ENCODE data around the gene PNKP.

PNKP gene

DNA sequence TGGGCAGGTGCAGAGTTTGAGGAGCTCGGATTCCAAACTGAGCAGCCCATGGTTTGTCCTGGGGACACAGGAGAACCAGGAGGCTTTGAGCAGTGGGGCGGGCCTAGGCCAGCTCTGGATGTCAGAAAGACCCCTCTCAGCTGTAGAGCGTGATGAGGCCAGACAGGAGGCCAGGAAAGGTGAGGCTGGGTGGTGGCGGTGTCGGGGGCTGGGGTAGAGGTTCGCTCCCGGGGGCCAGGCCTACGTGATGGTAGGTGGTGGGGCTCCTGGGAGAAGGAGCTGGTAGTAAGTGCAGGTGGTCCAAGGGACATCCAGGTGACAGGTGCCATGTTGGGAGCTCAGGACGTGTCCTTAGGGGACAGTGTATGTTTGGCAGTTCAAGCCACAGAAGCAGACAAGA, 30.0 kb downstream of the PNKP start:
- Histone ChIP-seq H3K36me3 (ENCODE audit: control insufficient read depth in 4 of 4, insufficient read depth in 4 of 4, low read length in 3 of 4) (peaks cover 27 to 80% (median 65%) of the 10 kb centered on the region in 4 experiments), H3K4me3 (ENCODE audit: control insufficient read depth in 1 of 7, extremely low read depth in 1 of 7, insufficient read depth in 4 of 7, low read depth in 2 of 7, low read length in 6 of 7) (no peak overlapping the region), H3K27ac (ENCODE audit: insufficient read depth in 1 of 2, low read depth in 1 of 2, low read length in 2 of 2, poor library complexity in 1 of 2, severe bottlenecking in 2 of 2) (no peak overlapping the region), H3K27me3 (replicated peaks in 2 of 5; ENCODE audit: control insufficient read depth in 4 of 5, insufficient read depth in 5 of 5, low read length in 4 of 5) (no peaks in the 10 kb centered on the region), H3K9me3 (ENCODE audit: control extremely low read depth in 1 of 5, control insufficient read depth in 4 of 5, insufficient read depth in 2 of 5, low read depth in 1 of 5, low read length in 4 of 5) (no peaks in the 10 kb centered on the region), H3K4me1 (ENCODE audit: control extremely low read depth in 1 of 4, control insufficient read depth in 4 of 4, insufficient read depth in 4 of 4, low read length in 3 of 4) (peaks cover 4 to 8% (median 5%) of the 10 kb centered on the region in 4 experiments)
- ChIA-PET CTCF (interaction anchor here (0.9 kb wide), 1 partner anchor 30 kb away, joined by 3 read pairs; no protein-coding TSS in a partner anchor), POLR2A (no interaction called here)
- DNase-seq, result no peak
- WGBS (ENCODE audit: insufficient coverage), result 100% methylated on average over 6 of the region's 9 CpGs

DNA sequence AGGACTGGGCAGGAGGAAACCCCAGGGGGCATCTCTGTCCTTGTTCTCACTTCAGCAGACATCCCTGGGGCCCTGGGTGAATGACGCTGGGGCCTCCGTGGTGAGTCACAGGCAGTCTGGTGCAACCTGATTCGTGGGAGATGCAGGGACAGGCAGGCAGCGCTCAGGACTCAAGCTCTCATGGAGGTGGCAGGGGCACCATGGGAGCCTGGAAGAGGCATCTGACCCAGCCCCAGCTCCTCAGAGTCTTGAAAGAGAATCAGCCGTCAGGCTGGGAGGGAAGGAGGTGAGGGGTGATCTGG, 30.4 kb downstream of the PNKP start:
- DNase-seq, result no peak
- CTCF ChIA-PET, result interaction anchor here (0.9 kb wide), 1 partner anchor 29 kb away, joined by 3 read pairs; no protein-coding TSS in a partner anchor
- POLR2A ChIA-PET, result no interaction called here

DNA sequence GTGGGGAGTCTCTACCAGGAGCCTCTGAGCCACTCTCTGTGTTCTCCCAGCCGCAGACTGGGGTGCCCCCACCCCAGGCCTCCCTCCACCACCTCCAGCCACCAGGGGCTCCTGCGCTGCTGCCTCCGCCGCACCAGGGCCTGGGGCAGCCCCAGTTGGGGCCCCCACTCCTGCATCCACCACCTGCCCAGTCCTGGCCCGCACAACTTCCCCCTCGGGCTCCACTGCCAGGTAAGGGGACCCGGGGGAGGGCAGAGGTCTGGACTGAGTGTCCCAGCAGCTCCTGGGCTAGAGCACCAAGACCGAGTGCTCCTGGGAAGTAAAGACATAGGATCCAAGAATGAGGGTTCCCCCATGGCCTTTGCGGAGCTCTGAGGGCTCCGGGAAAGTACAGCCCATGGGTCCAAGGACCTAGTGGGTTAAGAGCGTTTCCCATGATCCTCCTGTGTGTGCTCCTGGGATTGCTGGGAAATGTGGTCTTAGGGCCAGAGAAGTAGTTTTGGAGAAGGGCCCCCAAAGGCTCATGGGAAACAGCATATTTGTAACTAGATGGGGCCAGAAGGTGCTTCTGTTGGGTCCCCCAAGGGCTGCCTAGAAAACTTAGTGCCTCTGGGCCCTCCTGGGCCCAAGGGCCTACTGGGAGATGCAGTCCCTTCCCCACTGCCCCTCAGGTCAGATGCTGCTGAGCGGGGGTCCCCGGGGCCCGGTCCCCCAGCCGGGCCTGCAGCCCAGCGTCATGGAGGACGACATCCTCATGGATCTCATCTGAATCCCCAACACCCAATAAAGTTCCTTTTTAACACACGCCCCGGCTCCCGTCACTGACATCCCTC, 31.0 kb downstream of the PNKP start:
- Histone ChIP-seq H3K4me3 (ENCODE audit: control insufficient read depth in 1 of 7, extremely low read depth in 1 of 7, insufficient read depth in 4 of 7, low read depth in 2 of 7, low read length in 6 of 7) (no peak overlapping the region), H3K36me3 (ENCODE audit: control insufficient read depth in 4 of 4, insufficient read depth in 4 of 4, low read length in 3 of 4) (peaks cover 27 to 91% (median 72%) of the 10 kb centered on the region in 4 experiments), H3K27ac (ENCODE audit: insufficient read depth in 1 of 2, low read depth in 1 of 2, low read length in 2 of 2, poor library complexity in 1 of 2, severe bottlenecking in 2 of 2) (no peak overlapping the region), H3K4me1 (ENCODE audit: control extremely low read depth in 1 of 4, control insufficient read depth in 4 of 4, insufficient read depth in 4 of 4, low read length in 3 of 4) (peaks cover 4 to 17% (median 13%) of the 10 kb centered on the region in 4 experiments), H3K27me3 (replicated peaks in 2 of 5; ENCODE audit: control insufficient read depth in 4 of 5, insufficient read depth in 5 of 5, low read length in 4 of 5) (no peaks in the 10 kb centered on the region), H3K9me3 (ENCODE audit: control extremely low read depth in 1 of 5, control insufficient read depth in 4 of 5, insufficient read depth in 2 of 5, low read depth in 1 of 5, low read length in 4 of 5) (no peaks in the 10 kb centered on the region)
- WGBS (ENCODE audit: insufficient coverage), result 96% methylated on average over 13 of the region's 20 CpGs
- ChIA-PET CTCF (interaction anchor here (0.6 kb wide), 1 partner anchor 12 kb away, joined by 3 read pairs; no protein-coding TSS in a partner anchor), POLR2A (no interaction called here)
- no peak for DNase-seq

More for the DNA sequence above, 30.4 kb downstream of the PNKP start:
- Histone ChIP-seq H3K27ac (ENCODE audit: insufficient read depth in 1 of 2, low read depth in 1 of 2, low read length in 2 of 2, poor library complexity in 1 of 2, severe bottlenecking in 2 of 2) (no peak overlapping the region), H3K4me3 (ENCODE audit: control insufficient read depth in 1 of 7, extremely low read depth in 1 of 7, insufficient read depth in 4 of 7, low read depth in 2 of 7, low read length in 6 of 7) (no peak overlapping the region), H3K4me1 (ENCODE audit: control extremely low read depth in 1 of 4, control insufficient read depth in 4 of 4, insufficient read depth in 4 of 4, low read length in 3 of 4) (peaks cover 4 to 12% (median 9%) of the 10 kb centered on the region in 4 experiments), H3K27me3 (replicated peaks in 2 of 5; ENCODE audit: control insufficient read depth in 4 of 5, insufficient read depth in 5 of 5, low read length in 4 of 5) (no peaks in the 10 kb centered on the region), H3K36me3 (ENCODE audit: control insufficient read depth in 4 of 4, insufficient read depth in 4 of 4, low read length in 3 of 4) (peaks cover 27 to 85% (median 68%) of the 10 kb centered on the region in 4 experiments), H3K9me3 (ENCODE audit: control extremely low read depth in 1 of 5, control insufficient read depth in 4 of 5, insufficient read depth in 2 of 5, low read depth in 1 of 5, low read length in 4 of 5) (no peaks in the 10 kb centered on the region)
- WGBS (ENCODE audit: insufficient coverage), result 97% methylated on average over 5 of the region's 5 CpGs

DNA sequence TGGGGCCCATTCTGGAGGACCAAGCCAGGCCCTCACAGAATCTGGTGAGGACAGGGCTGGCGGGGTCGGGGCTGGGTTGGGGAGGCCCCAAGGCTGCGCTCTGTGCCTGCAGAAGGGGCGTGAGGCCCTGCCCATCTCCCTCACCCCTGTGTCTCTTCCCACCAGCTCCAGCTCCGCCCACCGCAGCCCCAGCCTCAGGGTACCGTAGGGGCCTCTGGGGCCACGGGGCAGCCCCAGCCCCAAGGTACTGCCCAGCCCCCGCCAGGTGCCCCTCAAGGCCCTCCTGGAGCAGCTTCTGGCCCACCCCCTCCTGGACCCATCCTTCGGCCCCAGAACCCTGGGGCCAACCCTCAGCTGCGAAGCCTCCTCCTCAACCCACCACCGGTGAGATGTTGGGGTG, 31.8 kb downstream of the PNKP start:
- WGBS (ENCODE audit: insufficient coverage), result 100% methylated on average over 7 of the region's 12 CpGs
- Histone ChIP-seq H3K4me1 (ENCODE audit: control extremely low read depth in 1 of 4, control insufficient read depth in 4 of 4, insufficient read depth in 4 of 4, low read length in 3 of 4) (peaks cover 4 to 26% (median 16%) of the 10 kb centered on the region in 4 experiments), H3K27ac (ENCODE audit: insufficient read depth in 1 of 2, low read depth in 1 of 2, low read length in 2 of 2, poor library complexity in 1 of 2, severe bottlenecking in 2 of 2) (no peak overlapping the region), H3K27me3 (replicated peaks in 2 of 5; ENCODE audit: control insufficient read depth in 4 of 5, insufficient read depth in 5 of 5, low read length in 4 of 5) (no peaks in the 10 kb centered on the region), H3K4me3 (ENCODE audit: control insufficient read depth in 1 of 7, extremely low read depth in 1 of 7, insufficient read depth in 4 of 7, low read depth in 2 of 7, low read length in 6 of 7) (no peak overlapping the region), H3K9me3 (ENCODE audit: control extremely low read depth in 1 of 5, control insufficient read depth in 4 of 5, insufficient read depth in 2 of 5, low read depth in 1 of 5, low read length in 4 of 5) (no peaks in the 10 kb centered on the region), H3K36me3 (ENCODE audit: control insufficient read depth in 4 of 4, insufficient read depth in 4 of 4, low read length in 3 of 4) (peaks cover 27 to 93% (median 70%) of the 10 kb centered on the region in 4 experiments)
- DNase-seq, result no peak
- ChIA-PET POLR2A (no interaction called here), CTCF (no interaction called here)

DNA sequence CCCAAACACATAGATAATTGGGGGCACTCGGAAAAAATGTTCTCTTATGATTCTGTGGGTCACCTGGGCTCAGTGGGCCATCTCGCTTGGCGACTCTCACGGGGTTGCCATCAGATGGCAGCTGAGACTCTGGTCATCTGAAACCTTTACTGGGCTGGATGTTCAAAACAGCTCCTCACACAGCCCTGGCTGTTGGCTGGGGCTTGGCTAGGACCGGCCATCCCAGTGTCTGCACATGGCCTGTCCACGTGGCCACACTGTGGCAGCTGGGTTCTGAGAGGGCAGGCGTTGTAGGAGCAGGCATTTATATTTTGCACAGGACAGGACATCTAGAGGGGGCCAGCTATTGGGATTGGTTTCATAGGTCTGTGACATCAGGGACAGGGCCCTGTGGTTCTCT, 33.8 kb downstream of the PNKP start:
- 95% methylated on average over 7 of the region's 7 CpGs for WGBS (ENCODE audit: insufficient coverage)
- CTCF ChIA-PET, result interaction anchor here (2.0 kb wide), 1 partner anchor 14 kb away, joined by 5 read pairs; no protein-coding TSS in a partner anchor
- no peak overlapping the region for H3K27ac ChIP-seq (ENCODE audit: insufficient read depth in 1 of 2, low read depth in 1 of 2, low read length in 2 of 2, poor library complexity in 1 of 2, severe bottlenecking in 2 of 2)

DNA sequence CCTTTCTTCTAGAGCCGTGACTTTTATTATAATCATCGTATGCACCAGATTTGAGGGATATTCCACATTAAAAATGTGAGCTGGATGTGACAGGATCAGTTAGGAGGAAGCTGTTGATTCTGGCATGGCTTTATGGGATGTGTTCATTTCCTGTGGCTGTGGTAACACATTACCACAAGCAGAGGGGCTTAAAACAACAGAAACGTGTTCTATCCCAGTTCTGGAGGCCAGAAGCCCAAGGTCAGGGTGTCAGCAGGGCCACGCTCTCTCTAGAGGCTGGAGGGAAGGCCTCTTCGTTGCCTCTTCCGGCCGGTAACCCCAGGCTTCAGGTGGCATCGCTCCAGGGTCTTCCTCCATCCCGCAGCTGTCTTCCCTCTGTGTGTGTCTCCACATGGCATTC, 34.8 kb downstream of the PNKP start:
- no peak overlapping the region for H3K4me3 ChIP-seq (ENCODE audit: control insufficient read depth in 1 of 7, extremely low read depth in 1 of 7, insufficient read depth in 4 of 7, low read depth in 2 of 7, low read length in 6 of 7)
- no peak for DNase-seq
- no peaks in the 10 kb centered on the region for H3K27me3 ChIP-seq (replicated peaks in 2 of 5; ENCODE audit: control insufficient read depth in 4 of 5, insufficient read depth in 5 of 5, low read length in 4 of 5)
- WGBS (ENCODE audit: insufficient coverage), result 73% methylated on average over 8 of the region's 9 CpGs
- peaks cover 4 to 31% (median 16%) of the 10 kb centered on the region in 4 experiments for H3K4me1 ChIP-seq (ENCODE audit: control extremely low read depth in 1 of 4, control insufficient read depth in 4 of 4, insufficient read depth in 4 of 4, low read length in 3 of 4)
- H3K9me3 ChIP-seq (ENCODE audit: control extremely low read depth in 1 of 5, control insufficient read depth in 4 of 5, insufficient read depth in 2 of 5, low read depth in 1 of 5, low read length in 4 of 5), result no peaks in the 10 kb centered on the region
- CTCF ChIA-PET, result interaction anchor here (1.0 to 2.0 kb wide), 2 partner anchors 15 to 30 kb away, joined by 4 to 5 read pairs; no protein-coding TSS in a partner anchor
- H3K27ac ChIP-seq (ENCODE audit: insufficient read depth in 1 of 2, low read depth in 1 of 2, low read length in 2 of 2, poor library complexity in 1 of 2, severe bottlenecking in 2 of 2), result no peak overlapping the region
- peaks cover 19 to 94% (median 63%) of the 10 kb centered on the region in 4 experiments for H3K36me3 ChIP-seq (ENCODE audit: control insufficient read depth in 4 of 4, insufficient read depth in 4 of 4, low read length in 3 of 4)
- POLR2A ChIA-PET, result no interaction called here

More for the DNA sequence above, 33.8 kb downstream of the PNKP start:
- no peaks in the 10 kb centered on the region for H3K27me3 ChIP-seq (replicated peaks in 2 of 5; ENCODE audit: control insufficient read depth in 4 of 5, insufficient read depth in 5 of 5, low read length in 4 of 5)
- peaks cover 21 to 97% (median 66%) of the 10 kb centered on the region in 4 experiments for H3K36me3 ChIP-seq (ENCODE audit: control insufficient read depth in 4 of 4, insufficient read depth in 4 of 4, low read length in 3 of 4)
- no peak for DNase-seq
- no peaks in the 10 kb centered on the region for H3K9me3 ChIP-seq (ENCODE audit: control extremely low read depth in 1 of 5, control insufficient read depth in 4 of 5, insufficient read depth in 2 of 5, low read depth in 1 of 5, low read length in 4 of 5)
- peaks cover 4 to 31% (median 16%) of the 10 kb centered on the region in 4 experiments for H3K4me1 ChIP-seq (ENCODE audit: control extremely low read depth in 1 of 4, control insufficient read depth in 4 of 4, insufficient read depth in 4 of 4, low read length in 3 of 4)
- POLR2A ChIA-PET, result no interaction called here
- no peak overlapping the region for H3K4me3 ChIP-seq (ENCODE audit: control insufficient read depth in 1 of 7, extremely low read depth in 1 of 7, insufficient read depth in 4 of 7, low read depth in 2 of 7, low read length in 6 of 7)

DNA sequence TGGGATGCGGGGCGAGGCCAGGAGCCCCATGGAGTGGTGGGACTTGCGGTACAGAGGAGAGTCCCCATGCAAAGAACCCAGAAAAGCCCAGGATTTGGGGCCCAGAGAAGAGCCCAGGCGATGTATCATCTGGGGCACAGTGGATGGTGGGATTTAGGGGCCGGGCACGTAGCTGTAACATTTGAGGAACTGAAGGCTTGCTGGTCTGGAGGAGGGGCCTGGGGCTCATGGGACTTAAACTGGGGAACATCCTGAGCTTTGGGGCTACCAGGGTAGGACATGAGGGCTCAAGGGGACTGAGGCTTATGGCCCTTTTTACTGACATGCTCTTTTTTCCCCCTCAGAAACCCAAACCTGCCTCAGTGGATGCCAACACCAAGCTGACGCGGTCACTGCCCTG, 35.8 kb downstream of the PNKP start:
- WGBS (ENCODE audit: insufficient coverage), result 94% methylated on average over 7 of the region's 8 CpGs
- peaks cover 4 to 31% (median 16%) of the 10 kb centered on the region in 4 experiments for H3K4me1 ChIP-seq (ENCODE audit: control extremely low read depth in 1 of 4, control insufficient read depth in 4 of 4, insufficient read depth in 4 of 4, low read length in 3 of 4)
- DNase-seq, result no peak
- no peak overlapping the region for H3K27ac ChIP-seq (ENCODE audit: insufficient read depth in 1 of 2, low read depth in 1 of 2, low read length in 2 of 2, poor library complexity in 1 of 2, severe bottlenecking in 2 of 2)
- H3K9me3 ChIP-seq (ENCODE audit: control extremely low read depth in 1 of 5, control insufficient read depth in 4 of 5, insufficient read depth in 2 of 5, low read depth in 1 of 5, low read length in 4 of 5), result no peaks in the 10 kb centered on the region
- ChIA-PET POLR2A (interaction anchor here (1.4 kb wide), 1 partner anchor 13 kb away, joined by 3 read pairs; the partner anchor contains the start of gene MED25), CTCF (no interaction called here)
- no peaks in the 10 kb centered on the region for H3K27me3 ChIP-seq (replicated peaks in 2 of 5; ENCODE audit: control insufficient read depth in 4 of 5, insufficient read depth in 5 of 5, low read length in 4 of 5)
- peaks cover 17 to 95% (median 63%) of the 10 kb centered on the region in 4 experiments for H3K36me3 ChIP-seq (ENCODE audit: control insufficient read depth in 4 of 4, insufficient read depth in 4 of 4, low read length in 3 of 4)
- no peak overlapping the region for H3K4me3 ChIP-seq (ENCODE audit: control insufficient read depth in 1 of 7, extremely low read depth in 1 of 7, insufficient read depth in 4 of 7, low read depth in 2 of 7, low read length in 6 of 7)

All from common myeloid progenitor, CD34-positive (primary cell).